Stimulated activated CD4-positive, alpha-beta T cell treated with anti-CD3 and anti-CD28 coated beads, TNF-alpha, amount 100 ng/mL, for 1 hour (primary cell): ENCODE results near the gene GAPDH.
"Not testable (repeated sequence)": the region's sequence is repeated elsewhere in the genome, so short reads cannot be mapped to it uniquely, and the experiment has no call there.

Experiments used
- DNase-seq, 3 donors: peaks; one replicate each; pipeline ENCODE4 v3.0.0-alpha.2; 2020; ENCODE audit warnings: low read depth in 3 of 3, low spot score in 1 of 3

The GAPDH gene

GRCh38 chr12:6558014-6558760, 23.9 kb downstream of the GAPDH start:
- not testable (repeated sequence) for DNase-seq

DNA sequence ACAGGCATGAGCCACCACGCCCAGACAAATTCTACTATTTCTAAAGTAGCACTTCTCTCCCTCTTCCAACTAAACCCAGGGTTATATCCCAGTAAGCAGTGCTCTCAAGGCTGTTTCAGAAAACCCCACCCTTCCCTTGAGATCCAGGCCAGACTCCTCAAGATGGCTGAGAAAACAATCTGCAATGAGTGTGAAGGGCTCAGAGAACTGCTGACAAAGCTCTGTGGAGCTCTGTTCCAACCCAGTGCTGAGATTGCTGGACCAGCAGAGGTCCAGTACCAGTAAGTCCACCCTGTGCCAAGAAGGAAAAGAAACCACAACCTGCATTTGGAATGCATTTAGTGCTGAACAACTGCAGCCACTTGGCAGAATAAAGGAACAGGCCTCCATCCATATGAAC, 25.2 kb downstream of the GAPDH start:
- DNase-seq = no peak

GRCh38 chr12:6560501-6561205, 26.3 kb downstream of the GAPDH start:
- no peak for DNase-seq

GRCh38 chr12:6562881-6563280, 28.6 kb downstream of the GAPDH start:
- no peak for DNase-seq

- peak in 2 of 3 donors; percentile 39 to 59 for DNase-seq
Observed at GRCh38 chr12:6563448-6564050, 29.2 kb downstream of the GAPDH start.

DNA sequence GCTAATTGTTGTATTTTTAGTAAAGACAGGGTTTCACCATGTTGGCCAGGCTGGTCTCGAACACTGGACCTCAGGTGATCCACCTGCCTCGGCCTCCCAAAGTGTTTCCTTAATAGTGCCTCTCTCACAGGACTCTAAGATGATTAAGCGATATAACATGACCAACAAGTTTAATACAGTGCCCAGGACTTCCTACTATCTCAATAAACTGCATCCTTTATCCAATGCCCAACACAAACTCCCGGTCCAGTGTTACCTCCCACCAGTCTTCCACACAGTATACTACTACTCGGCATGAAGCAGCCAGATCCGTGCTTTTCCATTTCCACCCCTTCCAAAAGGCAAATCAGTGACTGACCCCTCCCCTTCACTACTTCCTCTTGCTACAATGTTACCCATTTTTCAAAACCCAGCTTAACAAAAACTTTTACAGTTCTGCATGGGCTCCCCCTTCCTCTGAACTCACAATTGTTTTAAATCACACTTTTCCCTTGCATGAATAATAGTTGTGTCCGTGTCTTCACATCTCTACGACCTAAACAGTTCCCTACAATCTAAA, 32.9 kb downstream of the GAPDH start:
- DNase-seq = no peak

DNA sequence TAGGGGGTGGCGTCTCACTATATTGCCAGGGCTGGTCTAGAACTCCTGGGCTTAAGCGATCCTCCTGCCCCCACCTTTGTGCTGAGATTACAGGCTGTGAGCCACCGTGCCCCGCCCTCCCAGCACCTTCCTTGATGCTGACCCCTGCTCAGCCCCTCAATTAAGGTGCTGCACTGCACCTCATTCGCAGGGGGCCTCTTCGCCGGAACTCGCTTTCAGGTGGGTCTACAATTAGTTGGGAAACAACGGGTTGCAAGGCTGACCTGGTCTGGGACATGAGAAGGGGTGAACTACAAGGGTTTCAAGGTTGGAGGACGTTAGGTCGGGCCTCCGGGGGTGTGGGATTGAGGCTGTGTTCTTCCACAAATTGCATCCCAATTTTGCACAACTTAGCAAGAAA, 35.0 kb downstream of the GAPDH start:
- no peak for DNase-seq

DNA sequence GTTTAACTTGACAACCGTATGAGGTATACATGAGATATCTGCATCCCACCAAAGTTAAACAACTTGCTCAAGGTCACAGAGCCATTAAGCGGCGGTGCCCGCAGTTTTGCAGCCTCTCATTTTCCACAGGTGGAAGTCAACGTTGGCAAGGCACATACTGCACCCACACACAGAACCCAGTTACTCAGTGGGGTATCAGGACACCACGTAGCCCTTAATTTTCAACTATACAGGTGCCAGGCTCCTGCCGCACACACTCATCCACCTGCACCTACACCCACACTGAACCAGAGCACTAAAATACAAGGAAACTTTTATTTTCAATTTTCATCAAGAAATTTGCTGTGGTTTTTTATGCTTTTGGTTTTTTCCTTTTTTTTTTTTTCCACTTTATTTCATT, 35.5 kb downstream of the GAPDH start:
- DNase-seq = no peak

DNA sequence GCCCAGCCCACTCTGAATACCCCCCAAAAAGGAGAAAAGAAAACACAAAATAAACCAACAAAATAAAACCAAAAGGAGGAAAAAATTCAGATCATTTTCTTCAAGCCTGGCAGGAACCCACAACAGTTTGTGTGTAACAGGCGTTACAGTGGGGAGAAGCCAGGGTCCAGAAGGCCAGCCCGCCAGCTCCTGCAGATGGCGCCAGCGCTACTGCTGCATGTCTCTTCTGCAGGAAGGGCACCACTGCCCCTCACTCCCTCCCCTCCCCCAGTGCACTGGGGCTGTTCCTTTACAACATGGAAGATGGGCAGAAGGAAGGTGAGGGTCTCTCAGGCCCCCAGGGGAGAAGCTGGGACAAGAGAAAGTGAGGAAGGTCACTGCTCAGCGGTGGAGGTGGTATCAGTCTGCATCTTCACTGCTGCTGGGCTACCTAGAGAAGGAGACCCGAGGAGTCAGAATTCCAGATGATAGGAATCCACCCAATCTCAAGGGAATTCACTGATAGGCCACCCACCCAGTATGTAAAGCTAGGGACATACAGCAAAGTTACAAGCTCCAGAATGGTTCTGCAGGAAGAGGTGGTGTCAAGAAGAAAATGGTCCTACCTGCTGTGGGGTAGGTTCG, 36.1 kb downstream of the GAPDH start:
- peak in 1 of 3 donors; percentile 21 for DNase-seq

GRCh38 chr12:6573001-6573400, 38.7 kb downstream of the GAPDH start:
- DNase-seq = no peak

- no peak for DNase-seq
Observed at GRCh38 chr12:6574576-6575295, 40.4 kb downstream of the GAPDH start.

DNA sequence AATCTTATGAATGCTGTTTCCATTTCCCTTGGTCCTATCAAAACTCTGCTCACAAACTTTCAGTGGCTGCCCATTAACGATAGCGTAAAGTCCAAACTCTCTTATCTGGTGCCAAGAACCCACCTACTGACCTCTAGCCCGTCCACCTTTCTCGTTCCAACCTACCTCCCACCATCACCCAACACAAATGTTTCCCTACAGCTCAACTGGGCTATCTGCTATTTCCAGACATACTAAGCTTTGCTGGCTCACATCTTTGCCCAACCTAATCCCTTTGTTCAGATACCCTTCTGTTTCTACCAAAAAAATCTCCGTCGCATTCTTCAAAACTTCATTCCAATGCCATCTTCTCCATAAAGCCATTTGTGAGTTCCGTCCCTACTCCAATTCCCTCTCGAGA, 41.3 kb downstream of the GAPDH start:
- no peak for DNase-seq

GRCh38 chr12:6582196-6582595, 47.9 kb downstream of the GAPDH start:
- no peak for DNase-seq

DNA sequence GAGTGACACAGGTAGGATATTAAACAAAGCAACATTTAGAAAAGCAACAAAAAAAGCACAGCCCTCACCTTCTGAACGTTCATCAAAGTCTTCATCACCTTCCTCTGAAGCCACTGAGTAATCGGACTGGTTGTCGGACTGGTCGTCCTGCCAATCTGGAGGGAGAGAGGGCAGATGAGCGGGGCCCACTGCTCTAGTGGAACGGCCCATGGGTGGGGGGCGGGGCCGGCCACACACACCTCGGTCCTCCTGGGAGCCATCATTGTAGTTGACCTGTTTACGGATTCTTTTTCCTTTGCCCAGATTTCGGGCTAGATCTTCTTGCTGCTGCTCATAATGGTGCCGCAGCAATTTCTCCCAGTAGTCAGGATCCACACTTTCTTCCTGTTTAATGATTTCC, 48.6 kb downstream of the GAPDH start:
- no peak for DNase-seq

DNA sequence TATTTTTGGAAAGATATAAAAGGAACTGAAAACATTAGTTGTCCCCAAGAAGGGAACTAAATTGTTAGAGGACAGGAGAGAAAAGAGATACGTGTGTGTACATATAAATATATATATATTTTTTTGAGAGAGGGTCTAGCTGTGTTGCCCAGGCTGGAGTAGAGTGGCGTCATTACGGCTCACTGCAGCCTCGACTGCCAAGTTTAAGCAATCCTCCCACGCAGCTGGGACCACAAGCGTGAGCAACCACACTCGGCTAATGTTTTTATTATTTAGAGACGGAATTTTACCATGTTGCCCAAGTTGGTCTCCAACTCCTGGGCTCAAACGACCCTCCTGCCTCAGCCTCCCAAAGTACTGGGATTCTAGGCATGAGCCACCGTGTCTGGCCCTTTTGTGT, 50.0 kb downstream of the GAPDH start:
- no peak for DNase-seq

DNA sequence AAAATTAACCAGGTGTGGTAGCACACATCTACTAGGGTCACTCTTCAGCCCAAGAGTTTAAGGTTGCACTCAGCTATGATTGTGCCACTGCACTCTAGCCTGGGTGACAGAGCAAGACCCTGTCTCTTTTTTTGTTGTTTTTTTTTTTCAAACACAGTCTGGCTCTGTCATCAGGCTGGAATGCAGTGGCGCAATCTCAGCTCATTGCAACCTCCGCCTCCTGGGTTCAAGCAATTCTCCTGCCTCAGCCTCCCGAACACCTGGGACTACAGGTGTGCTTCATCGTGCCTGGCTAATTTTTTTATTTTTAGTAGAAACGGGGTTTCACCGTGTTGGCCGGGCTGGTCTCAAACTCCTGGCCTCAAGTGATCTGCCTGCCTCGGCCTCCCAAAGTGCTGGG, 52.3 kb downstream of the GAPDH start:
- DNase-seq = not testable (repeated sequence)
